NCI-H187 (cell line): ENCODE measurements around the gene BICDL1.
A peak's percentile ranks its signal among the peaks of the same experiment; 100 is the strongest.

ENCODE experiments used
- DNase-seq, 2 experiments: peaks; one replicate each; lab custom pipeline; 2025; lab: John Stamatoyannopoulos, UW

BICDL1 gene

DNA sequence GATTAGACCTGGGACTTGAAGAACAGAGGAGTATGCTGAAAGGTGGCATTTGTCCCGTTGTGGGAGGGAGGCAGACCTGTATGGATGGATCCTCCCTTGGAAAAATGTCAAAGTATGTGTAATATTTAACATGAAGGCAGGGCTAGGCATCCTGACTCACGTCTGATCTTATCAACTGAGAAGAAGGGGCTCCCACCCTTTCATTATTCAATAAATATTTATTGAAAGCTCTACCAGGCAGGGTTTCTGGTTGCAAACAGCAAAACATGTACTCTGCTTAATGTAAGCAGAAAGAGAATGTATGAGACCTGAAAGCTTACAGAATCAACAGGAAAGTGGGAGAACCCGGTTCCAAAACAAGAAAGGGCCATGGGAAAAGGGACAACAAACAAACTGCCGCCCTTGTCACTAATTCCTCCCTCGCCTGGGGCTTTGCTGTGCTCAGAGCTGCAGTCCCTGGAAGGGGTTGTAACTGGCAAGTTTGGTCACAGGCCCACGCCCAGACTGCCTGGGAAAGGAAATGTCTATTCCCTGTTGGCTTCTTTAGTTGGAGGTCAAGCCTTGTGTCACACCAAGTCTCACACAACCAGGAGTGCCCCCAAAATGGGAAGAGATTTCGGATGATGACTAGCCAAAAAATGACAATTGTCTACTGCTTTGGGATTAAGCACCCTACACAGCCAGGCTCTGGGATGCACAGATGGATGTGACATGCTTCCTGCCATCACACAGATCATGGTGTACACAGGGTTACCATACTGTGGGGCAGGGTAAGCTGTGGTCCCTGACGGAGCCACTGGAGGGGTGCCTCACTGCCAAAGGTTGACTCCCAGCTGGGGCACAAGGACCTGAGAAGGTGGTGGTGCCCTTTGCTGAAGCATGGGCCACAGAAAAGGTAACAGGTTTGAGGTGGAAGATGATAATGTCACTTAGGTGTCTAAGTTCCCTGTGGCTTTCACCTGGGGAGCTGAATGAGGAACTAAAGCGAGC lies 90.7 kb downstream of the BICDL1 start:
- DNase-seq, result no peak

DNA sequence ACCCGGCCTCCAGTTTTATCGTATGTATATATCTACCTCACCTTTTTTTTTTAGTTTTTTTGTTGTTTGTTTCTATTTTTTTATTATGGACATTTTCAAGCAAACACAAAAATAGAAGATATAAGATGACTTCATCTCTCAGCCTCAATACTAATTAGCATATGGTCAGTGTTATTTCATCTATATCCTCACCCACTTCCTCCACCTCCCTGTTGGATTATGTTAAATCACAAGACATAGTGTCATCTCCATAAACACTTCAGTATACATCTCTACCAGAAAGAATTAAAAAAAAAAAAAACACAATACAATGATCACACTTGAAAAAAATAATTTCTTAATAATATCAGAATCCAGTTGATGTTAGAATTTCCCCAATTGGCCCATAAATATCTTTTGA lies 92.6 kb downstream of the BICDL1 start:
- no peak for DNase-seq

DNA sequence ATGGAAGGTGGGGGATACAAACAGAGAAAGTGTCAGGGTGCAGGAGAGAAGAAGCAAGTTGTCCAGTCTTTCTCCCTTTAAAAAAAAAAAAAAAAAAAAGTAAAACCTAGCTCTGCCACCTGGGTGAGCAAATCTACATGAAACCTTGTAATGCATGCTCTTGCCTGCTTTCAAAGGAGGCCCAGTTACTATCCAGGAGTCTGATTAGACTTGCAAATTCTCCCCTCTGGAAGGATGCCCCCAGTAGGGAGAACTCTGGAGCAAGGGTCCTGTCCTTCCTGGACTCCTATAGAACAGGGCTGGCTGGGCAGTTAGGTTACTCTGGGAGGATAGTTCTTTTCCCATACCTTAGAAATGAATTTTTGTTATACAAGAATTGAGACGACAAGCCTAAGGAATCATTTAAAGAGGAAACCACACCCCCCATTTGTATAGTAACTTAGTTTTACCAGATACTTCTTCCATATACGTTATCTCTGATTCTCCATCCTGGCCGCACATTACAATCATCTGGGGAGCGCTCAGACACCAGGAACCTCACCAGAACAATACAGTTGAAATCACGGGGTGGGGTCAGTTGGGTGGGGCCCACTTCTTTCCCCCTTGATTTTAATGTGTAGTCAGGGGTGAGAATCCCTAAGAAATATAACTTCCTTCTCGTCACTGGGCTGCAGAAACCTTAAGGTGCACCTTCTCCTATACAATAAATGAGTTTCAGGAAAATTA lies 97.0 kb downstream of the BICDL1 start:
- DNase-seq, result no peak

DNA sequence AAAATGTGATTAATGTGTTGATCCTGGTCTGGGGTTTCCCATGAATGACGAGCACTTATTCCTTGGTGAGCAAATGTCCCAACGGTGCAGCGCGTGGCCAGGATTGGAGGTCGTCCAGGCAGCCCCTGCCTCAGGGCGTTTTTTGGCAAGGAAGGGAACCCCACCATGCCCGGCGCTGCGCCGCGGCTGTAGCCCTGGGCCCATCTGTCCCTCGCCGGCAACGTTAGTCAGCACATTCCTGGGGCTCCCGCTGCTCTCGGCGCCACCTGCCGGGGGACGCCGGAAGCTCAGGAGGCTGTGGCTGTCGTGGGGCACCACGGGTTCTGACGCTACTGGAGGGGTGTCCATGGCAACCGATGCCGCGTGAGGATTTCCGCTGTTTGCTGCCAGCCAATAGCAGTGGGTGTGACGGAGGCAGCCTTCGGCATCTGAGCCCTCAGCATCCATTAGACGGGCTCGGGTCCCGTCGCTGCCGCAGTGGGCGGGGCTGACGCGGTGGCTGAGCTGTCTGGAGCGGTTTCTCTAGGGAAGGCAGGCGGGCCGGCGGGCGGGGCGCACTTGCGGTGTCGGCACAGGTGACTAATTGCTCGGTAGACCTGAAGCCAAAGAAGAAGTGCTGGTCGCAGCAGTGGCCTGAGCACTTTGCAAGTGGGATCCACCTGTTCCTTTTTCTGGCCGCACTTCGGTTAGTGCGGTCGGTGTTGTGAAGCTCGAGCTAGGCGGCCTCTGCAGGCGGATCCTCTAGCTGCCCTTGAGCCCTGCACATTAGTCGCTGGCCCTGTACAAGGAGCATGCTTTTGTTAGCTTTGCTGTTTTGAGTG lies 98.0 kb downstream of the BICDL1 start:
- peak; percentile 99 for DNase-seq

DNA sequence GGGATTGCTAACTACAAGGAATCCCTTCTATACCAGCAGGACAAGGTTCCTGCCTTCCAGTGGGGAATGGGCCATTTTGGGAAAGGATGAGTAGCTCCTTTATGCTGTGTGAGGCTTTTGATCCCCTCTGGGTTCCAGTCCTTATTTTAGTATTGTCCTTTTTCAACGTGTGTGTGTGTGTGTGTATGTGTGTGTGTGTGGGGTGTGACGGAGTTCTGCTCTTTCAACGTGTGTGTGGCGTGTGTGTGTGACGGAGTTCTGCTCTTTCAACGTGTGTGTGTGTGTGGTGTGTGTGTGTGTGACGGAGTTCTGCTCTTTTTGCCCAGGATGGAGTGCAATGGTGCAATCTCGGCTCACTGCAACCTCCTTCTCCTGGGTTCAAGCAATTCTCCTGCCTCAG lies 100.1 kb downstream of the BICDL1 start:
- no peak for DNase-seq

DNA sequence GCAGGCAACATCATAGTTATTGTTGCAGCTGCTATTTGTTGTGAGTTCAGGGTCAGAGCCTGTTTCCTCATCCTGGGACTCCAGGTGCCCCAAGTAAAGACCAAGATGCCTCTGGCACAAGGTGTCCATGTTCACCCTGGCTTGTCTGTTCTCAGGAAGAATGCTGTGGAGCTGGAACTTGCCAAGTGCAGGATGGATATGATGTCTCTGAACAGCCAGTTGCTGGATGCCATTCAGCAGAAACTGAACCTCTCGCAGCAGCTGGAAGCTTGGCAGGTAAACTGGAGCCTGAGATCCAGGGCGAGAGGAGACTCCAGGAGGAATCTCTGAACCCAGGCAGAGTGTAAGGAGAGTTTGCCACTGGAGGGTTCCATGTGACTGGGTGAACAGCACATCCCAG lies 100.8 kb downstream of the BICDL1 start:
- no peak for DNase-seq

DNA sequence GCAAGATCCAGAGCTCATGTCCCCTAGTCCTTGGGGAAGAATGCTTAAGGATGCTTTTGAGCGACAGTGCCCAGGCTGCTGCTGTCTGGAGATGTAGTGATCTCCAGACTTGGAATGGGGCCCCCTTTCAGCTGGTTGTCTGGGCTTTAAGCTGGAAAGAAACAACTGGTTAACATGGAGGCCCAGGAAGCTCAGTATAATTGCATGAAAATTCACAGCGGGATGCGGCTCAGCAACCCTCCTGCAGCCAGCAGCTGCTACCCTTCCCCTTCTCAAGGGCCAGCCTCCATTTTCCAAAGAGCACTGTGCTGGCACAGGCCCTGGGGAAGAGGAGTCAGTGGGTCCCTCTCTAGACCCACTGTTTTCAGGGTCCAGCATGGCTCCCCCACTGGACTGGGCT lies 101.2 kb downstream of the BICDL1 start:
- DNase-seq, result no peak

DNA sequence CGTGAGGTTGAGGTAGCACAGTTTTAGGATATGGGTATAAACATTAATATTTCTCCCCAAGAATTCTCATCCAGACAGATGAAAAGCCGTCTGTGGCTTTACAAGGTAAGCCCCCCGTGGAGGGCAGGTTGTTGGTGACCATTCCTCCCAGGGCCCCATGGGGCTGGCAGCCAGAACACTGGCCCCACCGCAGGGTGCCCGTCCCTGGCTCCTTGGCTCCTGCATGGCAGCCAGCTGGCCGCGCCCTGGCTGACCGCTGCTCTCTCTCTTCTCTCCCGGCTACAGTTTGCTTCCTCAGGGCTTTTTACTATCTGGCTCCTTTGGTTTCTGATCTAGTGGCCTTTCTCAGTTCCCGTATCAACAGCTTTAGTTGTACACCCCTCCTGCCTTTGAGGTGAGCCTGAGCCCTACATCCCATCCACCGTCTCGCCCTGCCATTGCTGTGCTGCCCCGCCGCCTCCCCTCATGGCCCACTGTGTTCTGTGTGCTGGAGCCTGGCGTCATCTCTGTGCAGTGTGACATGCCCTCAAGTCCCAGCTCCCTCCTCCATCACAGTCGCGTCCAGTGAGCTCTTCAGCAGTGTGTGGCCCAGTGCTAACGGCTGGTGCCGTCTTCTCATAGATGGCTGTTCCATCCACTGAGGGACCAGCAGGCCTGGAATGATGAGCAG lies 101.7 kb downstream of the BICDL1 start:
- no peak for DNase-seq

DNA sequence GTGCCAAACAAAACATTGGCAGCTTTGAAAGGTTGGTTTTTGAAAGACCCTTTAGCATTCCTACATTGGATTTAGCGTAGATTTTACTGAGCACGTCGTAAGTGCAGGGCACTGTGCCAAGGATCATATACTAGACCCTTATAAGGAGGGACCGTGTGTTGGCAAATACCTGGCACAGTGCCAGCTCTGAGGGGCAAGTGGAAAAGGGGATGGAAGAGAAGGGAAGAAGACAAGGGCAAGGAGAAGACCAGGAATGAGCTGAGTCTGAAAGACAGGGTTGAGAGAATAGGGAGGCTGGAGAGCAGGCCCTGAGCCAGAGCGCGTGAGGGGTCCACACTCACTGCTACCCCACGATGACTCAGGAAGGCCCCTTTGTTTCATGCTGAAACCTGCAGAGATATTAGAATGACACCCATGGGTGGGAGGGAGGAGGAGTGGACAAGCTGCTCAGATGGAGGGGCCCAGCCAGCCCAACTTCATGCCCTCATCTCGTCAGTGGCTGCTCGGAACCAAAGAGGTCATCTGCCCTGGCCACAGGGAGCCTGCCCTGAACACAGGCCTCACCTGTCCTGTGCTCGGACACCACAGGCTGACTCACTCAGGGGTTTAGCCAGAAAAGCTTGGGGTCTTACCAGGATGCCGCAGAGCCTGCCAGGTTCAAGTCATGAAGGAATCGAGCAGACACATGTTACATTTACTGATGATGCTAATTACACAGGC lies 102.5 kb downstream of the BICDL1 start:
- DNase-seq, result no peak

DNA sequence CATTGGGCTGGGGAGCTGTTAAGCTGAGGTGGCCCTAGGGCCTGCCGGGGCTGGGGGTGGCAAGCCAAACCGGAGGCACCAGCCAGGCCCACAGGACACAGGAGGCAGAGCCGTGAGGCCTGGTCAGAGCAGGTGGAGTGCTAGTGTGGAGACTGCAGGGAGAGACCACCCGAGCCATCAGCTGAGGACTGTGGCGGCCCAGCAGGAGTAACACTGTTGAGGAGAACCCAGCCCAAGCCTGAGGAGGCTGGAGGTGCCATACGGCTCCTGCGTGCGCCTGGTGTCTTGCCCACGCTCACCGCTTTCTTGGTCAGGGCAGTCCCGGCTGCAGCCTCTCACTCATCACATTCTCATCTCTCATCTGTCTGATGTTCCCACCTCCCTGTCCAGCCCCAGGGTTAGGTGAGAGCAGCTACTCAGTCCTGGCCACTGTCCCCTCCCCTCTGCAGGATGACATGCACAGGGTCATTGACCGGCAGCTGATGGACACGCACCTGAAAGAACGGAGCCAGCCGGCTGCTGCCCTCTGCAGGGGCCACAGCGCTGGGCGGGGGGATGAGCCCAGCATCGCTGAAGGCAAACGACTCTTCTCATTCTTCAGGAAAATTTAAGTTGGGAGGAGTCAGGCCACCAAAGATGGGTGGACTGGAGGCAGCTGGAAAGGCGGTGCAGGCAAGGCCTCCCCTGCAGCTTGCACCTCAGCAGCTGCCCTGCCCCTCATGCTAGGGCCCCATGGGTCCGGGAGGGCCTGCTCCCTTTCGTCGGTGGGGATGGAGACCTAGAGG lies 103.7 kb downstream of the BICDL1 start:
- DNase-seq, result no peak

DNA sequence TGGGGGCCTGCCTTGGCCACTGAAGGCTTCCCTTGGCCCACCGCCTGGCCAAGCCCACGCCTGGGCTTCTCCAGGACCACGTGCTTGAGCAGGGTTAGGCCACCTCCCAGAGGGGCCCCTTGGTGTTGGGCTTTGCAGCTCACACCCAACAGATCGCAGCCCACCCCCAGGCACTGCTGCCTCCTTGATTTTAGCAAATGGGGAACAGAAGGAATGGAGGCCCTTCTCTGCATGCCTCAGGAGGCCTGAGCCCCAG lies 104.2 kb downstream of the BICDL1 start:
- DNase-seq, result no peak

DNA sequence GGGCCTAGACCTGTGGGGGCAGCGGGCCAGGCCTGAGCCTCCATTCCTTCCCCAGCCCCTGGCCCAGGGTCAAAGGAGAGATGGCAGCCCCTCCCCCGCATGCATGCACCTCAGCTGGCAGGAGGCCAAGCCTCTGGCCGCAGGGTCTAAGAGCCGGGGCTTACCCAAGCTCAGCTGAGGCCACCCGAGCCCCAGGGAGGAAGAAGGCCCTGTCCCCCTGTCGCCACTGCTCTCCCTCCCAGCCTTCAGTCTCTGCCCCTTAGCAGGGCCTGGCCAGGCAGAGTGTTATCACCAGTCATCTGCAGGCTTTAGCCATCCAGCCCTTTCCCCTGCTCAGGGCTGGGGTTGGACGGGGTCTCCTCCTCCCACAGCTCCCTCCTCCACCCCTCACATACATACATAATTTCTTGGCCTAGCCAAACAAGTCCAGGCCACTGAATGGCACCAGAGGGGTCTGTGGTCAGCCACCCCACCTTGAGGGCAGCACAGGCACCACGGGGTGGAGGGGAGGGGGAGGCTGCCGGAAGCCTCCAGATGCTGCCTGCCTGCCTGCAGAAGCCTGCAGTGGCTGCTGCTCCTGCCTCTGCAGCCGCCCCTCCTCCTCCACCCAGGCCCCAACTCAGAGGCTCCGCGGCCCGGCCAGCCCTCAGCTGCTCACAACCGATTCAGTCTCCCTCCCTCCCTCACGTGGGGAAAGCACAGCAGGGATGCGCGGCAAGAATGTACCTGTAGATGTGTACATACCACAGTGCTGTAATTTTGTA lies 104.7 kb downstream of the BICDL1 start:
- peak in 1 of 2 experiments; percentile 13 for DNase-seq

DNA sequence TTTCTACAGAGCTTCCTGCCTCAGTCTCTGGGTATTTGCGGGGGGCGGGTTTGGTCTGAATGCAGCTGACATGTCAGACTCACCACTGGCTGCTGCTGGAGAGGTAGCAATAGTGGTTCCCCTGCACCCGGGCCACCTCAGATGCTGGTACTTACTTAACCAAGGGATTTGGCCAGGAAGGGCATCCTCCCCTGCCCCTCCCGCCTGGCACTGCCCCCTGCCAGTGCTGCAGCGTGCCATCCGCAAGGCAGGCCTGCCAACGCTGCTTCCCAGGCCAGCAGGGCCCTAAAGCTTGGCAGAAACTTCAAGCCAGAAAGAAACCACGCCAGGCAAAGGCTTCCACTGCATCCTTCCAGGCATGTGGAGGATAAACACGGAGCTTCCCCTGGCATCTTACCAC lies 105.4 kb downstream of the BICDL1 start:
- no peak for DNase-seq

DNA sequence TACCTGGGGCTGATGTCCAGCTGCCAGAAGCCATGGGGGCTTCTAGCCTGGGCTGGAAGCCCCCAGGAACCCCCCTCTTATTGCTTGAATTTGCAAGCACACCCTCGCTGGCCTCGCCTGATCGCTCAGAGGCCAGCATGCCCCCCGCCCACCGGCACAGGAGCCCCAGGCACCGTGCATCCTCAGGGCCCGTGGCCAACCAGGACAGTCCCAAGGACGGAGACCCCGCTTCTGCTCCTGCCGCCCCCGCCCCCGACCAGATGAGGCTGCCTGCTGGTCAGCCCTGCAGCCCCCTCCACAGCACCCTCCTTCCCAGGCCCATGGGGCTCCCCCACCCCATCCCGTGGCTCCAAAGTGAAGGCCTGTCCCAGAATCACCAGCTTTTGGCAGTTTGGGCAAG lies 106.3 kb downstream of the BICDL1 start:
- DNase-seq, result no peak

DNA sequence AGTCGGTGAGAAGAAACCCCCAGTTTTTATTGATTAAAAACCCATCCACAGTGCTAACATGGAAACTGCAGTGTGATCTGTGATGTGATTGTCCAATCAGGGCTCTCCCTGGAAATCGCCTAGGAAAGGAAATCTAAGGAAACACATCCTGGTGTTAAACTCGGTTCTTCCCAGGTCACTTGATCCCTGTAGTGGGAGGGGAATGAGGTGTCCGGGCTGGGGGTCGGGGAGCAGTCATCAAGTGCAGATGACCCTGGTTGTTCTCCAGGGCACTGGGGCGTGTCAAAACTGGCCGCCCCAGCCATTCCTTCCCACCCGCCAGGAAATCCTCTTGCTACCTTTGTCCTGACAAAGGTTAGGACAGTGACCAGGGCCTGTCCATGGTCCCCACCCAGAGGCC lies 106.7 kb downstream of the BICDL1 start:
- no peak for DNase-seq

DNA sequence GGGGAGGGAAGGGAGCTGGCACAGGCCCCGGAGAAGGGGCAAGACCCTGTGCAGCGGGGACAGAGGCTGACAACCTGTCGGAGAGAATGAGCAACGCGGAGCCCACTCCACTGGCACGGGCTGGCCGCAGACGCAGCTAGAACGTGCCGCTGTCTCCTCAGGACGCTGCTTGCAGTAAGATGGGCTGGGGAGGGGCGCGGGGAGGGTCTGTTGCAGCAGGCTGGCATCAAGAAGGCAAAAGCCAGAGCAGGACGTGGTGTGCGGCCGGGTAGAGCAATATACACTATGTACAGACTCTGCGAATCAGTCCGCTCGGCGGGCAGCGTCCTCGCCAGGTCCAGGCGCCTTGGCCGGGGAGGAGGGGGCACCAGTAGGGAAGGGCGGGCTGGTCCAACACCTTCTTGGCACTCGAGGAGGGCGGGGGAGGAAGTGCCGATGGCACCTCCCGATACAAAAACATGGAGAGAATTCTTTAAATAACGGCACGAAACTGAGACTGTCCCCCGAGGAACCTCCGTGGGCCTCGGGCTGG lies 107.7 kb downstream of the BICDL1 start:
- DNase-seq, result no peak

DNA sequence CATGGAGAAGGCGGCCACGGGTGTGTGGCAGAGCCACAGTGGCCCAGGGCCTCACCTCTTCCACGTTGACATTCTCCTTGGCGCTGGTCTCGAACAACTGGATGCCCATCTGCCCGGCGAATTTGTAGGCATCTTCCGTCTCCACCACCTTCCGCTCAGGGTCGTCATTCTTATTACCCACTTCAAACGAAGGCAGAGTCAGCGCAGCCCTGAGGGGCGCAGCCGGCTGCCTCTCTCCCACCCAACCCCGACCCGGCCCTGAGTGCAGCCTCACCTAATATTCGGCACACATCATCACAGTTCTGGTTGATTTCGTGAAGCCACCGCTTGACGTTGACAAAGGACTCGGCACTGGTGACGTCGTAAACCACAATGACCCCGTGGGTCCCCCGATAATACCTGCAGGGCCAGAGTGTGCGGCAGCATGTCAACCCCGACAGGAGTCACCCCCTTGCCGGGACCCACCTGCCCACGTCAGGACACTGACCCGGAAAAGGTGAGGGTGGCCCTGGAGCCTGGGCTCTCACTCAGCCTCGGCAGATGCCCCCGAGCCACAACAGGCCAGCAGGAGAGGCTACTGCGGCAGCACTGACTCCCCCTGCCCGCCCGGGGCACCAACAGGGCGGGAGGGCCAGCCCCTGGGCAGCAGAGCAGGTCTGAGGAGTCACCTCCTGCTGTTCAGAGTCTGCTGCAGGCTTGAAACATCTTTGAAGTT lies 109.9 kb downstream of the BICDL1 start:
- no peak for DNase-seq

DNA sequence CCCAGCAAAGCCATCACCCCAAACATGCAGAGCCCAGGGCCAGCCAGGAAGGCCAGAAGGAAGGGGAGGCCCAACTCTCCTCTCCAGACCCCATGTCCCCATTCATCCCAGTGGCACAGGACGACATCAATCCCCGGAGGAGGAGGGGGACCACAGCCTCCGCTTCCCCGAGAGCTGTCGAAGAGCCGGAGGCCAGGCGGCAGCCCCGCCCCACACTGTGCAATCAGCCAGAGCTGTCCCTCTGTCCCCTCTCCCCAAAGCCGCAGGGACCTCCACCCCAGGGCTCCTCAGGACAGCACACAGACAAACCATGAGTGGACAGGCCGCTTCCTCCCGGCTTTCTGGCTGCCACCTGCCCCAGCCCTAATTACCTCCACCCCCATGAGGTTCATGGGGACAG lies 110.7 kb downstream of the BICDL1 start:
- DNase-seq, result no peak

DNA sequence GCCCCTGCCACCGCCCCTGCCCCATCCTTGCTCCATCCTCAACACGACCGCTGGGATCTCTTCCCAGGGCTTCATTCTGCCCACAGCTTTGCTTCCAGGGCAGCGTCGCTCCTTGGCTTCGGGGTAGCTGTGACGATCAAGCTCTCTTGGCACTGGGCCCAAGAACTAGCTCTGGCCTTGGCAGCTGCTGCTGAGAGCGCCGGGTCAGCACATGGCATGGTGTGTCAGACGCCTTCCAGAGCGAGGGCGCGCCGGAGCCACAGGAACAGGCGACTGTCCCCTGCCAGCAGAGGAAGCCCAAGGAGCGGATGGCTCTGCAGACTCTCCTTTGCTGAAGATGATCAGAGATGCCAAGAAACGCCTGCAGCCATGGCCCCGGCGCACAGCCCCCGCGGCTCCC lies 111.6 kb downstream of the BICDL1 start:
- DNase-seq, result no peak
